ENCODE results near the gene MLH1. TPM values are rescaled to one million over a fixed set of nuclear protein-coding genes. Genes with fewer than 3 reads are reported as not detected.

Gene MLH1
- total and polyA plus RNA-seq, 2 of the 8 experiments (the other 6 are each of a cell fraction or from before 2014, with no cell fraction given): 36.4 to 47.3 TPM

GRCh38 chr3:37099469-37099868 lies 106.2 kb downstream of the MLH1 start:
- ChIA-PET POLR2A (ENCODE audit: partially characterized antibody) (no interaction called here), CTCF (ENCODE audit: partially characterized antibody) (interaction anchor here (0.6 kb wide), 1 partner anchor 15 kb away, joined by 3 read pairs; no protein-coding TSS in a partner anchor)
- Histone ChIP-seq H2AFZ (ENCODE audit: low read length) (no peak overlapping the region), H3K79me2 (ENCODE audit: control insufficient read depth in 1 of 2, insufficient read depth in 2 of 2, low read length in 2 of 2) (no peaks in the 10 kb centered on the region), H3K4ac (replicated peaks; ENCODE audit: insufficient read length, low read depth, low read length) (no peak overlapping the region), H2BK120ac (replicated peaks; ENCODE audit: low read depth, low read length) (no peak overlapping the region), H4K5ac (ENCODE audit: insufficient read length, low read depth, low read length) (no peak overlapping the region), H3K18ac (ENCODE audit: extremely low read depth, low read length) (no peak overlapping the region), H2BK20ac (ENCODE audit: low read length) (no peak overlapping the region), H4K91ac (replicated peaks; ENCODE audit: insufficient read length, low read length) (no peak overlapping the region), H3K23ac (ENCODE audit: insufficient read length) (no peak overlapping the region), H3K9me3 (ENCODE audit: insufficient read depth in 2 of 2, low read depth in 1 of 2, low read length in 1 of 2) (no peaks in the 10 kb centered on the region), H3K27me3 (replicated peaks in 1 of 4; ENCODE audit: control insufficient read depth in 3 of 4, extremely low read depth in 1 of 4, insufficient read depth in 3 of 4, low read length in 3 of 4) (no peaks in the 10 kb centered on the region), H3K14ac (ENCODE audit: insufficient read length) (no peak overlapping the region), H3K56ac (replicated peaks; ENCODE audit: insufficient read length, low read depth, low read length) (no peak overlapping the region), H2BK12ac (ENCODE audit: low read depth, low read length) (no peak overlapping the region), H3K4me2 (ENCODE audit: insufficient read depth in 1 of 2, low read depth in 2 of 2, low read length in 2 of 2) (no peak overlapping the region), H3K36me3 (ENCODE audit: control insufficient read depth in 2 of 4, insufficient read depth in 4 of 4, low read length in 3 of 4) (no peaks in the 10 kb centered on the region), H3K9ac (replicated peaks in 1 of 4; ENCODE audit: extremely low read depth in 1 of 4, low read depth in 3 of 4, low read length in 3 of 4) (no peak overlapping the region), H3K4me3 (ENCODE audit: extremely low read depth in 1 of 4, insufficient read depth in 2 of 4, low read depth in 3 of 4, low read length in 4 of 4) (no peak overlapping the region), H2AK5ac (ENCODE audit: low read depth, low read length) (no peak overlapping the region), H2BK15ac (ENCODE audit: low read length) (no peak overlapping the region), H3K79me1 (ENCODE audit: low read depth, low read length) (no peaks in the 10 kb centered on the region), H4K8ac (ENCODE audit: extremely low read depth, insufficient read depth, low read length) (no peak overlapping the region), H4K20me1 (replicated peaks in 1 of 2; ENCODE audit: control insufficient read depth in 1 of 2, insufficient read depth in 2 of 2, low read length in 2 of 2) (peaks cover 0 to 2% of the 10 kb centered on the region in 2 experiments), H3K4me1 (replicated peaks in 1 of 4; ENCODE audit: control insufficient read depth in 3 of 4, insufficient read depth in 4 of 4, low read length in 3 of 4) (no peaks in the 10 kb centered on the region), H3K27ac (ENCODE audit: low read depth, low read length) (no peak overlapping the region), H2BK5ac (ENCODE audit: low read depth, low read length) (no peak overlapping the region), H3K23me2 (ENCODE audit: low read depth, low read length) (no peaks in the 10 kb centered on the region)
- no peak for FAIRE-seq
- DNase-seq (ENCODE audit: low read depth in 1 of 2, low spot score in 2 of 2): no peak
- no peak for TF ChIP-seq HDAC2 (IDR thresholded peaks at IDR 0.05; ENCODE audit: borderline replicate concordance in 1 of 2, low read depth in 2 of 2, low read length in 2 of 2)
- TF ChIP-seq CTBP2 (IDR thresholded peaks at IDR 0.05; ENCODE audit: borderline replicate concordance, insufficient read depth, insufficient read length, low read length): no peak

Data from H1 (cell line).